K562 (cell line): ENCODE data around the gene CCDC181. TPM values are rescaled to one million over a fixed set of nuclear protein-coding genes. Genes with fewer than 3 reads are reported as not detected.
A peak's percentile ranks its signal among the peaks of the same experiment; 100 is the strongest.

Source experiments
- ATAC-seq: fragments of 200-7000 bp; cut with Tn5 transposase; 3 replicates; pipeline ENCODE4 v1.9.1; 2020; ENCODE audit warnings: moderate library complexity
- BruUV-seq: library from RNA; stranded (reverse); fragments of 400-500 nt; replicated peaks from 2 replicates; lab custom pipeline; 2021; lab: Mats Ljungman, UMichigan
- CTCF ChIA-PET: fragments of 300-600 bp; formaldehyde crosslinking; extraction: SDS; loops from one replicate; lab custom pipeline; 2021; ENCODE audit warnings: low intra/inter-chr PET ratio; lab: Yijun Ruan, JAX
- POLR2A ChIA-PET: fragments of 300-600, 350-650 bp; sonication (Branson Sonifier 250); formaldehyde crosslinking; extraction: SDS; loops from one replicate; lab custom pipeline; 2021; ENCODE audit warnings: antibody characterized with exemption, inconsistent platforms; lab: Yijun Ruan, JAX
- DNase-seq, 4 experiments: peaks; one replicate each; pipeline versions ENCODE4 v3.0.0 to v3.0.0-alpha.2; 2011 to 2018; ENCODE audit warnings: low spot score in 3 of 4, mixed read lengths in 3 of 4; ENCODE audit errors: extremely low read depth in 1 of 4
- FAIRE-seq: peaks from 2 replicates; lab custom pipeline; 2011; peaks lifted over from hg19 to GRCh38; lab: Jason Lieb, UNC
- H2AFZ ChIP-seq: 2 replicates; pipeline ENCODE4 v1.6.0; 2011; ENCODE audit warnings: low read depth, low read length, control low read depth, inconsistent platforms
- H3K27ac ChIP-seq: fragments of 200-600 bp; 3 replicates; pipeline ENCODE4 v1.8.0; 2011; ENCODE audit warnings: low read depth, mild to moderate bottlenecking, control low read depth, inconsistent platforms, low read length, moderate library complexity, mixed read lengths; ENCODE audit errors: extremely low read depth
- H3K27me3 ChIP-seq, 2 experiments: fragments of 300-600 bp in 1 of 2; 2 replicates in 1 of 2; 3 replicates in 1 of 2; pipeline versions ENCODE4 v1.6.0 to v1.8.0; 2011; ENCODE audit warnings: inconsistent platforms in 2 of 2, low read length in 2 of 2, mild to moderate bottlenecking in 1 of 2, mixed read lengths in 1 of 2, moderate library complexity in 1 of 2; ENCODE audit not compliant: control insufficient read depth in 2 of 2, insufficient read depth in 2 of 2
- H3K36me3 ChIP-seq: fragments of 300-600 bp; 3 replicates; pipeline ENCODE4 v1.8.0; 2011; ENCODE audit warnings: mild to moderate bottlenecking, low read length, inconsistent platforms; ENCODE audit not compliant: control insufficient read depth, insufficient read depth
- H3K4me1 ChIP-seq, 2 experiments: fragments of 200-600 bp in 1 of 2; replicated peaks in 1 of 2; 2 replicates in 1 of 2; 3 replicates in 1 of 2; pipeline versions ENCODE4 v1.5.1 to v1.8.0; 2011; ENCODE audit warnings: inconsistent platforms in 2 of 2, low read length in 2 of 2, mild to moderate bottlenecking in 1 of 2, mixed read lengths in 1 of 2, moderate library complexity in 1 of 2; ENCODE audit not compliant: control insufficient read depth in 2 of 2, insufficient read depth in 2 of 2
- H3K4me2 ChIP-seq: 2 replicates; pipeline ENCODE4 v1.6.1; 2011; ENCODE audit warnings: low read length, control low read depth, inconsistent platforms, mixed read lengths; ENCODE audit not compliant: insufficient read depth
- H3K4me3 ChIP-seq: fragments of 200-600 bp; sonication (generic), shearing (Covaris generic); 2 replicates; pipeline ENCODE4 v1.5.1; 2016; ENCODE audit warnings: control low read depth, inconsistent platforms
- H3K79me2 ChIP-seq: fragments of 200-600 bp; 3 replicates; pipeline ENCODE4 v1.8.0; 2011; ENCODE audit warnings: low read length, inconsistent platforms; ENCODE audit not compliant: control insufficient read depth, insufficient read depth
- H3K9ac ChIP-seq, 2 experiments: 2 replicates each; pipeline versions ENCODE4 v1.6.0 to v1.6.1; 2011; ENCODE audit warnings: low read depth in 2 of 2, low read length in 2 of 2, control low read depth in 1 of 2, inconsistent platforms in 1 of 2, mild to moderate bottlenecking in 1 of 2, mixed read lengths in 1 of 2; ENCODE audit not compliant: insufficient read depth in 1 of 2
- H3K9me1 ChIP-seq: one replicate; pipeline ENCODE4 v1.6.0; 2011; ENCODE audit warnings: inconsistent platforms, mild to moderate bottlenecking, low read length, moderate library complexity; ENCODE audit not compliant: control insufficient read depth, insufficient read depth
- H3K9me3 ChIP-seq: replicated peaks from 2 replicates; pipeline ENCODE4 v1.5.1; 2011; ENCODE audit warnings: low read depth, low read length, inconsistent platforms; ENCODE audit not compliant: control insufficient read depth, insufficient read depth
- H4K20me1 ChIP-seq: replicated peaks from 2 replicates; pipeline ENCODE4 v1.6.1; 2011; ENCODE audit warnings: low read length, inconsistent platforms, mixed read lengths; ENCODE audit not compliant: control insufficient read depth, insufficient read depth
- MXI1 ChIP-seq: IDR thresholded peaks from 2 replicates; pipeline ENCODE4 v1.6.1; 2011; ENCODE audit warnings: low read depth, mild to moderate bottlenecking, improper control_type of control experiment, low read length
- NRF1 ChIP-seq, 2 experiments: fragments of 450-650 bp; IDR thresholded peaks in 1 of 2; conservative IDR thresholded peaks in 1 of 2; 2 replicates each; pipeline ENCODE4 v1.6.1; 2014; ENCODE audit warnings: mild to moderate bottlenecking in 2 of 2
- RBBP5 ChIP-seq: fragments of 200-600 bp; sonication (generic); IDR thresholded peaks from 2 replicates; pipeline ENCODE4 v1.6.1; 2012; ENCODE audit warnings: borderline replicate concordance, mild to moderate bottlenecking, low read length, control low read depth, inconsistent platforms; ENCODE audit not compliant: insufficient read depth, poor library complexity, severe bottlenecking
- RBM14 ChIP-seq: fragments of 200-400 bp; formaldehyde crosslinking; IDR thresholded peaks from 2 replicates; pipeline ENCODE4 v1.6.1; 2018; ENCODE audit warnings: low read depth, mild to moderate bottlenecking, low read length, moderate library complexity, borderline replicate concordance; ENCODE audit not compliant: insufficient read depth
- ZBTB7A ChIP-seq: IDR thresholded peaks from 2 replicates; pipeline ENCODE4 v1.6.1; 2011; ENCODE audit warnings: low read depth, mild to moderate bottlenecking, low read length, moderate library complexity, borderline replicate concordance; ENCODE audit not compliant: control insufficient read depth
- WGBS: fragments of 100-300 bp; shearing (Covaris generic); methylation state at CpG from one replicate; pipeline ENCODE4 v1.1.6; 2016; ENCODE audit warnings: low coverage, mixed read lengths; ENCODE audit not compliant: insufficient coverage; ENCODE audit errors: missing lambda C conversion rate; 5-methylcytosine and 5-hydroxymethylcytosine counted together
- in situ Hi-C: fragments of 300-500 bp; cut with MboI; formaldehyde crosslinking; loops from 4 replicates; pipeline ENCODE4 v1.15.0; 2018; ENCODE audit warnings: inconsistent platforms, mixed read lengths
- intact Hi-C: fragments of 100-400 bp; cut with micrococcal nuclease; formaldehyde crosslinking; loops from 2 replicates; pipeline ENCODE4 v1.14.2; 2022
- polyA plus RNA-seq, 8 experiments: library from polyadenylated mRNA; depleted of rRNA in 4 of 8; stranded (reverse) in 5 of 8; unstranded in 3 of 8; fragments of >200 nt; fragmentation: Nextera tagmentation in 2 of 8; fragmentation: Illumina TruSeq in 1 of 8; extraction: Ambion mirVana in 2 of 8; extraction: Trizol in 1 of 8; gene quantifications; 2 replicates each; pipeline versions ENCODE4 v1.2.1 to v1.2.3, GENCODE V29; 2011 to 2014; ENCODE audit warnings: inconsistent platforms in 1 of 8, missing spikeins in 1 of 8
- total RNA-seq, 7 experiments: library from RNA; depleted of rRNA in 6 of 7; stranded (reverse); fragments of >200 nt in 6 of 7; fragmentation: Illumina TruSeq in 2 of 7; extraction: Trizol in 2 of 7; gene quantifications; 2 replicates each; pipeline versions ENCODE4 v1.2.1 to v1.2.3, GENCODE V29; 2011 to 2021; ENCODE audit warnings: low replicate concordance in 1 of 7
- TF ChIP-seq, protein P1 (sequence below): fragments of 450-650 bp; conservative IDR thresholded peaks from 2 replicates; pipeline ENCODE4 v1.6.1; 2016; ENCODE audit warnings: missing genetic modification characterization, low read depth, mild to moderate bottlenecking, missing compliant biosample characterization, moderate library complexity
- TF ChIP-seq, protein P2 (sequence below): fragments of 450-650 bp; IDR thresholded peaks from 2 replicates; pipeline ENCODE4 v1.7.0; 2016; ENCODE audit warnings: borderline replicate concordance
- TF ChIP-seq, protein P3 (sequence below): fragments of 150-350 bp; IDR thresholded peaks from 2 replicates; pipeline ENCODE4 v1.6.1; 2014; ENCODE audit warnings: low read depth, mild to moderate bottlenecking, low read length, borderline replicate concordance

CCDC181 gene
- total and polyA plus RNA-seq, 9 of the 15 experiments (the other 6 are each of a cell fraction or from before 2014, with no cell fraction given), result 0.04 to 0.14 TPM; not detected in 7

DNA sequence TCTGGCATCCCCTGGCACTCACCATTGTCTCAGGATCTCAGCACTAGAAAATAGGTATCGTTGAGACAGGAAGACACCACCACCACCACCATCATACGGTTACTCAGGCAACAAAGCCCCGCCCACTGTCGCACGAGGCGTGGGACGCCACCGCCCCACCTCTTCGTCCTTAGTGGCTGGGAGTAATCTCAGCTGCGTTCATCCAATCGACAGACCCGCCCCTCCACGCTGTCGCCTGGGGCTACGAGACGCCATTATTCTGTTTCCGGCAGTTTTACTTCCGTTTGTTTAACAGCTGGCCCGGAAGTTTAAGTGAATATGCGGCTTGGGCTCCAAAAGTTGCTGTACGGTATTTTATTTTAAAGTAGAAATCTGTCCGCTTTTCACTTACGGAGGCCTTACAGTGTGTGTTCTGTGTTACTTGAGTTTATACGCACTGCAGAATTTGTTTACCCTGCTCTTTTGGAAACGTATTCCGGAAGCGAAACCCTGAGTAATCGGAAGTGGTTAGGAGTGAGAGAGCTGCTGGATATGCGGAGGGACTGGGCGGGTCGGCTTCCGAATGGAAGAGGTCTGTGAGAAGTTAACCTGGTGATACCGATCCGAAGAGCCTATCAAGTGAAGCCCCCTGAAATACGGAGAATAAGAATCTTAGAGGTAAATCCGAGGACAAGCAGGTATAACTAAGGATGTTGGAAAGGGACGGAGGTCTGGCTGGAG is 59.4 kb downstream of the CCDC181 start, which contains the start of the genes BLZF1 and NME7 (continued):
- TF ChIP-seq RBM14, result no peak

DNA sequence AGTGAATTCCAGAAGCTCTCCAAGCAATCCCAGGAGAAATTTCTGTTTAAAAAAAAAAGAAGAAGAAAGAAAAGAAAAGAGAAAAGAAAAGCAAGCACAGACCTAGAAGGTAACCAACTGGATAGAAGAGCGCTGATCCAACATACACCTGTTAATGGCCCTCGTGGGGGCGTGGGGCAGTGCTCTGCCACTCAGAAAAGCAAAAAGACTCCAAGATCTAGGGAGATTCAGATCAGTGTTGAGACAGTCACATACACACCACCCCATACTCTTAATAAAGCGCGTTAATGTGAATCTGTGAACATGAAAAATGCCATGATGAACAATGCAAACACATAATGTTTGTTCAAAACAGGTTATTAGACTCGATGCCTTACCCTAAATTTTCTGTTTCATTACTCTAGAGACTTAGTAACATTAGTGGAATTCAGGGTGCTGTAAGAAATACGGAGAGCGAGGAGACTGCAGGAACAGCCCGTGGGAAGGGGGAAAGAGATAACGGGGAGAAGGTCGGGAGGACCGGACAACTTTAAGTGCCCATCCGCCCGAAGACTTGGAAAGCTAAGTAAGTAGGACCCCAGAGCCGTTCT is 60.1 kb downstream of the CCDC181 start:
- BruUV-seq, result TSS peak; percentile 74
- peaks cover 0 to 13% of the 10 kb centered on the region in 2 experiments; a peak in 3 of 5 replicates for H3K4me1 ChIP-seq
- in situ Hi-C loops (loop anchor here (25.0 kb wide), 1 partner anchor 755 kb away; no protein-coding TSS in a partner anchor), intact Hi-C loops (loop anchor here (5.0 kb wide), 1 partner anchor 180 kb away; no protein-coding TSS in a partner anchor)
- FAIRE-seq (no peak), ATAC-seq (peak; percentile 15), DNase-seq (peak in 1 of 4 experiments; percentile 34)
- H3K9me1 ChIP-seq, result no peaks in the 10 kb centered on the region
- peak overlapping the region; percentile 97 for H2AFZ ChIP-seq
- peak overlapping the region; percentile 71 for H3K4me3 ChIP-seq
- H3K9me3 ChIP-seq, result no peaks in the 10 kb centered on the region
- H3K27ac ChIP-seq, result peak overlapping the region; percentile 24; the same call in 1 of the 3 replicates
- peak overlapping the region; percentile 97 for H3K4me2 ChIP-seq
- CTCF ChIA-PET, result no interaction called here
- 0% methylated on average over 15 of the region's 15 CpGs for WGBS
- H3K79me2 ChIP-seq, result peaks cover 27% of the 10 kb centered on the region
- H3K36me3 ChIP-seq, result peaks cover 24% of the 10 kb centered on the region
- no peaks in the 10 kb centered on the region for H4K20me1 ChIP-seq
- H3K9ac ChIP-seq, result peak overlapping the region; percentile 77 to 84; a peak in 3 of 4 replicates
- POLR2A ChIA-PET, result interaction anchor here (0.6 to 1.7 kb wide), 6 partner anchors 15 to 360 kb away, joined by 3 to 7 read pairs (median 4); no protein-coding TSS in a partner anchor
- H3K27me3 ChIP-seq, result no peaks in the 10 kb centered on the region
- TF ChIP-seq, protein P1, sequence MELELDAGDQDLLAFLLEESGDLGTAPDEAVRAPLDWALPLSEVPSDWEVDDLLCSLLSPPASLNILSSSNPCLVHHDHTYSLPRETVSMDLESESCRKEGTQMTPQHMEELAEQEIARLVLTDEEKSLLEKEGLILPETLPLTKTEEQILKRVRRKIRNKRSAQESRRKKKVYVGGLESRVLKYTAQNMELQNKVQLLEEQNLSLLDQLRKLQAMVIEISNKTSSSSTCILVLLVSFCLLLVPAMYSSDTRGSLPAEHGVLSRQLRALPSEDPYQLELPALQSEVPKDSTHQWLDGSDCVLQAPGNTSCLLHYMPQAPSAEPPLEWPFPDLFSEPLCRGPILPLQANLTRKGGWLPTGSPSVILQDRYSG (tag), result no peak
- TF ChIP-seq NRF1 (conservative IDR thresholded peaks at IDR 0.05 in 1 of 2, IDR thresholded peaks at IDR 0.05 in 1 of 2), result no peak
- TF ChIP-seq, protein P2, sequence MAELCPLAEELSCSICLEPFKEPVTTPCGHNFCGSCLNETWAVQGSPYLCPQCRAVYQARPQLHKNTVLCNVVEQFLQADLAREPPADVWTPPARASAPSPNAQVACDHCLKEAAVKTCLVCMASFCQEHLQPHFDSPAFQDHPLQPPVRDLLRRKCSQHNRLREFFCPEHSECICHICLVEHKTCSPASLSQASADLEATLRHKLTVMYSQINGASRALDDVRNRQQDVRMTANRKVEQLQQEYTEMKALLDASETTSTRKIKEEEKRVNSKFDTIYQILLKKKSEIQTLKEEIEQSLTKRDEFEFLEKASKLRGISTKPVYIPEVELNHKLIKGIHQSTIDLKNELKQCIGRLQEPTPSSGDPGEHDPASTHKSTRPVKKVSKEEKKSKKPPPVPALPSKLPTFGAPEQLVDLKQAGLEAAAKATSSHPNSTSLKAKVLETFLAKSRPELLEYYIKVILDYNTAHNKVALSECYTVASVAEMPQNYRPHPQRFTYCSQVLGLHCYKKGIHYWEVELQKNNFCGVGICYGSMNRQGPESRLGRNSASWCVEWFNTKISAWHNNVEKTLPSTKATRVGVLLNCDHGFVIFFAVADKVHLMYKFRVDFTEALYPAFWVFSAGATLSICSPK, result 0 out of 2 replicates have a peak, but pooled peaks have one; percentile 48
- TF ChIP-seq, protein P3, sequence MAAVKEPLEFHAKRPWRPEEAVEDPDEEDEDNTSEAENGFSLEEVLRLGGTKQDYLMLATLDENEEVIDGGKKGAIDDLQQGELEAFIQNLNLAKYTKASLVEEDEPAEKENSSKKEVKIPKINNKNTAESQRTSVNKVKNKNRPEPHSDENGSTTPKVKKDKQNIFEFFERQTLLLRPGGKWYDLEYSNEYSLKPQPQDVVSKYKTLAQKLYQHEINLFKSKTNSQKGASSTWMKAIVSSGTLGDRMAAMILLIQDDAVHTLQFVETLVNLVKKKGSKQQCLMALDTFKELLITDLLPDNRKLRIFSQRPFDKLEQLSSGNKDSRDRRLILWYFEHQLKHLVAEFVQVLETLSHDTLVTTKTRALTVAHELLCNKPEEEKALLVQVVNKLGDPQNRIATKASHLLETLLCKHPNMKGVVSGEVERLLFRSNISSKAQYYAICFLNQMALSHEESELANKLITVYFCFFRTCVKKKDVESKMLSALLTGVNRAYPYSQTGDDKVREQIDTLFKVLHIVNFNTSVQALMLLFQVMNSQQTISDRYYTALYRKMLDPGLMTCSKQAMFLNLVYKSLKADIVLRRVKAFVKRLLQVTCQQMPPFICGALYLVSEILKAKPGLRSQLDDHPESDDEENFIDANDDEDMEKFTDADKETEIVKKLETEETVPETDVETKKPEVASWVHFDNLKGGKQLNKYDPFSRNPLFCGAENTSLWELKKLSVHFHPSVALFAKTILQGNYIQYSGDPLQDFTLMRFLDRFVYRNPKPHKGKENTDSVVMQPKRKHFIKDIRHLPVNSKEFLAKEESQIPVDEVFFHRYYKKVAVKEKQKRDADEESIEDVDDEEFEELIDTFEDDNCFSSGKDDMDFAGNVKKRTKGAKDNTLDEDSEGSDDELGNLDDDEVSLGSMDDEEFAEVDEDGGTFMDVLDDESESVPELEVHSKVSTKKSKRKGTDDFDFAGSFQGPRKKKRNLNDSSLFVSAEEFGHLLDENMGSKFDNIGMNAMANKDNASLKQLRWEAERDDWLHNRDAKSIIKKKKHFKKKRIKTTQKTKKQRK, result no peak
- TF ChIP-seq ZBTB7A, result no peak
- peak; percentile 18 for TF ChIP-seq RBBP5
- TF ChIP-seq MXI1, result no peak
